HepG2 (cell line): ENCODE data around the gene BABAM2.

Experiments
- CEBPG ChIP-seq: IDR thresholded peaks from 2 replicates; pipeline ENCODE4 v1.6.1; 2016
- CEBPZ ChIP-seq: IDR thresholded peaks from 2 replicates; pipeline ENCODE4 v1.6.1; 2012; ENCODE audit warnings: low read length, improper control_type of control experiment
- CHD2 ChIP-seq: IDR thresholded peaks from 2 replicates; pipeline ENCODE4 v1.6.1; 2011; ENCODE audit warnings: low read depth, low read length, improper control_type of control experiment
- HNRNPL ChIP-seq: fragments of 200-400 bp; formaldehyde crosslinking; IDR thresholded peaks from 2 replicates; pipeline ENCODE4 v1.6.1; 2017; ENCODE audit warnings: mild to moderate bottlenecking, low read depth, low read length
- HOXA5 ChIP-seq: sonication (generic); formaldehyde crosslinking; IDR thresholded peaks from 2 replicates; pipeline ENCODE4 v1.4.0; 2020; ENCODE audit warnings: missing genetic modification reagents
- PHF20 ChIP-seq: sonication (generic); formaldehyde crosslinking; IDR thresholded peaks from 2 replicates; pipeline ENCODE4 v1.5.0; 2020; ENCODE audit warnings: mild to moderate bottlenecking, missing genetic modification reagents
- PHF21A ChIP-seq: sonication (generic); formaldehyde crosslinking; IDR thresholded peaks from 2 replicates; pipeline ENCODE4 v1.5.0; 2020; ENCODE audit warnings: mild to moderate bottlenecking, missing genetic modification reagents
- POLR2AphosphoS5 ChIP-seq: IDR thresholded peaks from 2 replicates; pipeline ENCODE4 v1.6.1; 2012; ENCODE audit warnings: low read depth, low read length
- SP1 ChIP-seq, 2 experiments: fragments of 450-650 bp in 1 of 2; sonication (generic) in 1 of 2; formaldehyde crosslinking in 1 of 2; IDR thresholded peaks; 2 replicates each; pipeline versions ENCODE4 v1.4.0 to v1.6.1; 2016 to 2020; ENCODE audit warnings: missing genetic modification reagents in 1 of 2
- ZNF17 ChIP-seq: sonication (generic); formaldehyde crosslinking; IDR thresholded peaks from 2 replicates; pipeline ENCODE4 v1.5.0; 2020; ENCODE audit warnings: mild to moderate bottlenecking, missing genetic modification reagents
- ZNF576 ChIP-seq: sonication (generic); formaldehyde crosslinking; IDR thresholded peaks from 2 replicates; pipeline ENCODE4 v1.4.0; 2020; ENCODE audit warnings: mild to moderate bottlenecking, missing genetic modification reagents
- ZNF773 ChIP-seq: sonication (generic); formaldehyde crosslinking; IDR thresholded peaks from 2 replicates; pipeline ENCODE4 v1.4.0; 2020; ENCODE audit warnings: missing genetic modification reagents, borderline replicate concordance
- ZNF850 ChIP-seq: sonication (generic); formaldehyde crosslinking; conservative IDR thresholded peaks from 2 replicates; pipeline ENCODE4 v1.9.0; 2021; ENCODE audit warnings: mild to moderate bottlenecking, missing genetic modification reagents
- TF ChIP-seq, protein P1 (sequence below): sonication (generic); formaldehyde crosslinking; IDR thresholded peaks from 2 replicates; pipeline ENCODE4 v1.4.0; 2020; ENCODE audit warnings: missing genetic modification reagents

GRCh38 chr2:28080911-28081310 lies 190.4 kb downstream of the BABAM2 start:
- no peak for TF ChIP-seq CHD2
- no peak for TF ChIP-seq CEBPG (CRISPR knock-in tag)
- no peak for TF ChIP-seq ZNF773 (CRISPR knock-in tag)
- no peak for TF ChIP-seq SP1 (IDR thresholded peaks at IDR 0.05)
- no peak for TF ChIP-seq SP1 (CRISPR knock-in tag; IDR thresholded peaks at IDR 0.05)
- no peak for TF ChIP-seq POLR2AphosphoS5
- TF ChIP-seq PHF21A (CRISPR knock-in tag): no peak
- TF ChIP-seq ZNF17 (CRISPR knock-in tag): no peak
- TF ChIP-seq, protein P1, sequence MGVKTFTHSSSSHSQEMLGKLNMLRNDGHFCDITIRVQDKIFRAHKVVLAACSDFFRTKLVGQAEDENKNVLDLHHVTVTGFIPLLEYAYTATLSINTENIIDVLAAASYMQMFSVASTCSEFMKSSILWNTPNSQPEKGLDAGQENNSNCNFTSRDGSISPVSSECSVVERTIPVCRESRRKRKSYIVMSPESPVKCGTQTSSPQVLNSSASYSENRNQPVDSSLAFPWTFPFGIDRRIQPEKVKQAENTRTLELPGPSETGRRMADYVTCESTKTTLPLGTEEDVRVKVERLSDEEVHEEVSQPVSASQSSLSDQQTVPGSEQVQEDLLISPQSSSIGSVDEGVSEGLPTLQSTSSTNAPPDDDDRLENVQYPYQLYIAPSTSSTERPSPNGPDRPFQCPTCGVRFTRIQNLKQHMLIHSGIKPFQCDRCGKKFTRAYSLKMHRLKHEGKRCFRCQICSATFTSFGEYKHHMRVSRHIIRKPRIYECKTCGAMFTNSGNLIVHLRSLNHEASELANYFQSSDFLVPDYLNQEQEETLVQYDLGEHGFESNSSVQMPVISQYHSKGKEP (CRISPR knock-in tag): no peak
- TF ChIP-seq HNRNPL: no peak
- no peak for TF ChIP-seq CEBPZ
- no peak for TF ChIP-seq ZNF576 (CRISPR knock-in tag)
- no peak for TF ChIP-seq HOXA5 (CRISPR knock-in tag)
- no peak for TF ChIP-seq ZNF850 (CRISPR knock-in tag)
- no peak for TF ChIP-seq PHF20 (CRISPR knock-in tag)
